ENCODE data around the gene APOH. TPM values are rescaled to one million over a fixed set of nuclear protein-coding genes. Genes with fewer than 3 reads are reported as not detected.
A peak's percentile ranks its signal among the peaks of the same experiment; 100 is the strongest.

The APOH gene, protein sequence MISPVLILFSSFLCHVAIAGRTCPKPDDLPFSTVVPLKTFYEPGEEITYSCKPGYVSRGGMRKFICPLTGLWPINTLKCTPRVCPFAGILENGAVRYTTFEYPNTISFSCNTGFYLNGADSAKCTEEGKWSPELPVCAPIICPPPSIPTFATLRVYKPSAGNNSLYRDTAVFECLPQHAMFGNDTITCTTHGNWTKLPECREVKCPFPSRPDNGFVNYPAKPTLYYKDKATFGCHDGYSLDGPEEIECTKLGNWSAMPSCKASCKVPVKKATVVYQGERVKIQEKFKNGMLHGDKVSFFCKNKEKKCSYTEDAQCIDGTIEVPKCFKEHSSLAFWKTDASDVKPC
- not detected for total RNA-seq
- total RNA-seq (2013) = not detected

GRCh38 chr17:66228887-66229782 lies at the start of gene APOH:
Gene APOH (minus strand): TSS chr17:66229415. CDS start chr17:66229379, 36 bp downstream.
- intact Hi-C loops (cut with micrococcal nuclease) = no loop called here
- no peak within 1 kb of the TSS for H3K27ac ChIP-seq (ENCODE audit: low read length)
- ATAC-seq (no peak), DNase-seq (no peak)
- no peaks in the 10 kb centered on the region for H3K9me3 ChIP-seq (ENCODE audit: control insufficient read depth, insufficient read depth, low read length)
- H3K4me1 ChIP-seq (ENCODE audit: control insufficient read depth, insufficient read depth, low read length) = no peaks in the 10 kb centered on the region
- Mint-ChIP-seq H3K4me1 (peaks cover 0 to 4% of the 10 kb centered on the region in 2 donors), H3K9me3 (no peaks in the 10 kb centered on the region), H3K4me3 (no peak within 1 kb of the TSS), H3K27ac (no peak within 1 kb of the TSS), H3K27me3 (ENCODE audit: low read depth in 2 of 2) (peaks cover 15 to 25% of the 10 kb centered on the region in 2 donors), H3K36me3 (no peaks in the 10 kb centered on the region)
- no peak within 1 kb of the TSS for H3K4me3 ChIP-seq (ENCODE audit: low read length)
- no peaks in the 10 kb centered on the region for H3K27me3 ChIP-seq (ENCODE audit: control insufficient read depth, insufficient read depth, low read length)
- TF ChIP-seq CTCF (IDR thresholded peaks at IDR 0.05) = no peak
- no peaks in the 10 kb centered on the region for H3K36me3 ChIP-seq (ENCODE audit: control insufficient read depth, insufficient read depth, low read length)
- WGBS (ENCODE audit: insufficient coverage) = 90% methylated on average over 15 of the region's 20 CpGs

DNA sequence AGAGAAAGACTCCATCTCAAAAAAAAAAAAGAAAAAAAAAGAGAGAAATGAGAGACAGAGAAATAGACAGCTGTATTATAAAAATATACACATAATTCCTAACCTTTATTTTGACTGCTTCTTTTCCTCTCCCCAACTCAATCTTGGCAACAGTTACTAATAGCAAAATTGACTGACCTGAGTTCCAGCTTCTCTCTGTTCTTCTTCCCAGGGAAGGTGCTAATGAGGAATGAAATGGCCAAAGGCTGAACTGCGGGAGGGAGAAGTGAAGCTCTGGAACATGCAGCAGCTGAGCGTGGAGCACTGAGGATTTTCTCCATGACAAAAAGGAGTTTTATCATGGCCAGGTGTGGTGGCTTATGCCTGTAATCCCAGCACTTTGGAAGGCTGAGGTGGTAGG lies 48.0 kb upstream of the APOH start:
- H3K27ac Mint-ChIP-seq = no peak overlapping the region
- H3K4me1 Mint-ChIP-seq = peaks cover 0 to 5% of the 10 kb centered on the region in 2 donors
- peaks cover 0 to 5% of the 10 kb centered on the region in 2 donors for H3K27me3 Mint-ChIP-seq (ENCODE audit: low read depth in 2 of 2)
- H3K36me3 Mint-ChIP-seq = no peaks in the 10 kb centered on the region
- H3K27ac ChIP-seq (ENCODE audit: low read length) = no peak overlapping the region
- ATAC-seq (no peak), DNase-seq (no peak)
- 87% methylated on average over 2 of the region's 2 CpGs for WGBS (ENCODE audit: insufficient coverage)
- H3K9me3 Mint-ChIP-seq = no peaks in the 10 kb centered on the region
- intact Hi-C loops (cut with micrococcal nuclease) = no loop called here
- no peaks in the 10 kb centered on the region for H3K4me1 ChIP-seq (ENCODE audit: control insufficient read depth, insufficient read depth, low read length)
- no peaks in the 10 kb centered on the region for H3K36me3 ChIP-seq (ENCODE audit: control insufficient read depth, insufficient read depth, low read length)
- no peak for TF ChIP-seq CTCF (IDR thresholded peaks at IDR 0.05)
- no peak overlapping the region for H3K4me3 Mint-ChIP-seq
- H3K9me3 ChIP-seq (ENCODE audit: control insufficient read depth, insufficient read depth, low read length) = no peaks in the 10 kb centered on the region
- no peaks in the 10 kb centered on the region for H3K27me3 ChIP-seq (ENCODE audit: control insufficient read depth, insufficient read depth, low read length)
- no peak overlapping the region for H3K4me3 ChIP-seq (ENCODE audit: low read length)

- WGBS (ENCODE audit: insufficient coverage) = 89% methylated on average over 3 of the region's 3 CpGs
- ATAC-seq = no peak
- no peak overlapping the region for H3K4me3 Mint-ChIP-seq
- no peaks in the 10 kb centered on the region for H3K36me3 Mint-ChIP-seq
- TF ChIP-seq CTCF (IDR thresholded peaks at IDR 0.05) = no peak
- no peaks in the 10 kb centered on the region for H3K4me1 ChIP-seq (ENCODE audit: control insufficient read depth, insufficient read depth, low read length)
- peaks cover 0 to 3% of the 10 kb centered on the region in 2 donors for H3K27me3 Mint-ChIP-seq (ENCODE audit: low read depth in 2 of 2)
- no peaks in the 10 kb centered on the region for H3K36me3 ChIP-seq (ENCODE audit: control insufficient read depth, insufficient read depth, low read length)
- no peak overlapping the region for H3K4me3 ChIP-seq (ENCODE audit: low read length)
- H3K27ac Mint-ChIP-seq = peak overlapping the region in 1 of 2 donors; percentile 53
- no peaks in the 10 kb centered on the region for H3K9me3 ChIP-seq (ENCODE audit: control insufficient read depth, insufficient read depth, low read length)
- no peaks in the 10 kb centered on the region for H3K27me3 ChIP-seq (ENCODE audit: control insufficient read depth, insufficient read depth, low read length)
- peaks cover 0 to 5% of the 10 kb centered on the region in 2 donors for H3K4me1 Mint-ChIP-seq
- no peaks in the 10 kb centered on the region for H3K9me3 Mint-ChIP-seq
- H3K27ac ChIP-seq (ENCODE audit: low read length) = no peak overlapping the region
- intact Hi-C loops (cut with micrococcal nuclease) = no loop called here
- no peak for DNase-seq
Measured at GRCh38 chr17:66276328-66276937, 47.2 kb upstream of the APOH start.
